ENCODE data around the gene SMAD4. TPM values are rescaled to one million over a fixed set of nuclear protein-coding genes. Genes with fewer than 3 reads are reported as not detected.
A peak's percentile ranks its signal among the peaks of the same experiment; 100 is the strongest.

Gene SMAD4
- total RNA-seq, 1 experiment from 2014 or later, result 105 TPM

DNA sequence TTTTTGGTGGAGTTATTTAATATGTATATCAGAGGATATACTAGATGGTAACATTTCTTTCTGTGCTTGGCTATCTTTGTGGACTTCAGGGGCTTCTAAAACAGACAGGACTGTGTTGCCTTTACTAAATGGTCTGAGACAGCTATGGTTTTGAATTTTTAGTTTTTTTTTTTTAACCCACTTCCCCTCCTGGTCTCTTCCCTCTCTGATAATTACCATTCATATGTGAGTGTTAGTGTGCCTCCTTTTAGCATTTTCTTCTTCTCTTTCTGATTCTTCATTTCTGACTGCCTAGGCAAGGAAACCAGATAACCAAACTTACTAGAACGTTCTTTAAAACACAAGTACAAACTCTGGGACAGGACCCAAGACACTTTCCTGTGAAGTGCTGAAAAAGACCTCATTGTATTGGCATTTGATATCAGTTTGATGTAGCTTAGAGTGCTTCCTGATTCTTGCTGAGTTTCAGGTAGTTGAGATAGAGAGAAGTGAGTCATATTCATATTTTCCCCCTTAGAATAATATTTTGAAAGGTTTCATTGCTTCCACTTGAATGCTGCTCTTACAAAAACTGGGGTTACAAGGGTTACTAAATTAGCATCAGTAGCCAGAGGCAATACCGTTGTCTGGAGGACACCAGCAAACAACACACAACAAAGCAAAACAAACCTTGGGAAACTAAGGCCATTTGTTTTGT, 52.7 kb downstream of the SMAD4 start (continued):
- no peak for TF ChIP-seq ZNF138 (CRISPR knock-in tag; conservative IDR thresholded peaks at IDR 0.05)
- no peak for TF ChIP-seq ERG (CRISPR knock-in tag; IDR thresholded peaks at IDR 0.05)
- no peak for TF ChIP-seq ZNF416 (CRISPR knock-in tag; IDR thresholded peaks at IDR 0.05)

DNA sequence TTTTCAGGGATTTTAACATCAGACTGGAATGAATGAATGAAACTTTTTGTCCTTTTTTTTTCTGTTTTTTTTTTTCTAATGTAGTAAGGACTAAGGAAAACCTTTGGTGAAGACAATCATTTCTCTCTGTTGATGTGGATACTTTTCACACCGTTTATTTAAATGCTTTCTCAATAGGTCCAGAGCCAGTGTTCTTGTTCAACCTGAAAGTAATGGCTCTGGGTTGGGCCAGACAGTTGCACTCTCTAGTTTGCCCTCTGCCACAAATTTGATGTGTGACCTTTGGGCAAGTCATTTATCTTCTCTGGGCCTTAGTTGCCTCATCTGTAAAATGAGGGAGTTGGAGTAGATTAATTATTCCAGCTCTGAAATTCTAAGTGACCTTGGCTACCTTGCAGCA, 53.4 kb downstream of the SMAD4 start:
- Mint-ChIP-seq H3K4me3 (no peak overlapping the region), H3K4me1 (no peaks in the 10 kb centered on the region), H3K9me3 (peaks cover 28% of the 10 kb centered on the region), H3K36me3 (peaks cover 73% of the 10 kb centered on the region), H3K27me3 (ENCODE audit: low read depth) (peaks cover 6% of the 10 kb centered on the region; the same call in 1 of the 2 replicates), H3K27ac (no peak overlapping the region)
- CTCF ChIA-PET, result no interaction called here
- POLR2A ChIA-PET, result no interaction called here
- DNase-seq (ENCODE audit: low spot score) (no peak), ATAC-seq (no peak)
- no peak for TF ChIP-seq ZNF219 (CRISPR knock-in tag; IDR thresholded peaks at IDR 0.05; ENCODE audit: borderline replicate concordance)
- no peak for TF ChIP-seq ZMAT4 (CRISPR knock-in tag; IDR thresholded peaks at IDR 0.05)
- TF ChIP-seq GTF2I (CRISPR knock-in tag; conservative IDR thresholded peaks at IDR 0.05), result no peak
- no peak for TF ChIP-seq ERG (CRISPR knock-in tag; IDR thresholded peaks at IDR 0.05)
- TF ChIP-seq TCF7 (CRISPR knock-in tag; IDR thresholded peaks at IDR 0.05; ENCODE audit: low read depth), result no peak
- no peak for TF ChIP-seq ZNF396 (CRISPR knock-in tag; IDR thresholded peaks at IDR 0.05; ENCODE audit: borderline replicate concordance)

DNA sequence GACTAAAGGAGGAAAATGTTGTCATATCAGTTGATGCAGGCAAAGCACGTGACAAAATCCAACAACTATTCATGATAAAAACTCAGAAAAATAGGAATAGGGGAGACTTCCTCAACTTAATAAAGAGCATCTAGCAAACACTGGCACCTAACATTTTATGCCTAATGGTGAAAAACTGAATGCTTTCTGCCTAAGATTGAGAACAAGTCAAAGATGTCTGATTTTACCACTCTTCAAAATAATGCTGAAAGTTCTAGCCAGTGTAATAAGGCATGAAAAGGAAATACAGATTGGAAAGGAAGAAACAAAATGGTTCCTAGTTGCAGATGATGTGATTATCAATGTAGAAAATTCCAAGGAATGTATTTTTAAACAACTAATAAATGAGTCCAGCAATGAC, 58.4 kb downstream of the SMAD4 start:
- DNase-seq (ENCODE audit: low spot score) (no peak), ATAC-seq (no peak)
- no peak overlapping the region for H3K27ac Mint-ChIP-seq
- POLR2A ChIA-PET, result no interaction called here
- H3K27me3 Mint-ChIP-seq (ENCODE audit: low read depth), result peaks cover 6% of the 10 kb centered on the region; the same call in 1 of the 2 replicates
- TF ChIP-seq RELA (CRISPR knock-in tag; IDR thresholded peaks at IDR 0.05; ENCODE audit: borderline replicate concordance) (no peak), ZNF263 (CRISPR knock-in tag; IDR thresholded peaks at IDR 0.05; ENCODE audit: low read depth) (no peak), GTF2I (CRISPR knock-in tag; conservative IDR thresholded peaks at IDR 0.05) (0 out of 2 replicates have a peak, but pooled peaks have one; percentile 37)
- no peak overlapping the region for H3K4me3 Mint-ChIP-seq
- peaks cover 52% of the 10 kb centered on the region for H3K9me3 Mint-ChIP-seq
- CTCF ChIA-PET, result no interaction called here
- peaks cover 53% of the 10 kb centered on the region for H3K36me3 Mint-ChIP-seq
- H3K4me1 Mint-ChIP-seq, result no peaks in the 10 kb centered on the region

DNA sequence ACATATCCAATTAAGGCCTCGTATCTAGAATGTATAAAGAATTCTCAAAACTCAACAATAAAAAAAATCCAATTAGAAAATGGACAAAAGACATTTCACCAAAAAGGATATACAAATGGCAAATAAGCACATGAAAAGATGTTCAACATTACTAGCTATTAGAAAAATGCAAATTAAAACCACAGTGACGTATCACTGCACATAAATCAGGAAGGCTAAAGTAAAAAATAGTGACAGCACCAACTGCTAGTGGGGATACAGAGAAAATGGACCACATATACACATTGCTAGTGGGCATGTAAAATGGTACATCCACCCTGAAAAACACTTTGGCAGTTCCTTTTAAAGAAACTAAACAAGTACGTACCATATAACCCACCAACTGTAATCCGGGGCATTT, 59.7 kb downstream of the SMAD4 start:
- Mint-ChIP-seq H3K4me1 (no peaks in the 10 kb centered on the region), H3K27ac (no peak overlapping the region), H3K9me3 (peaks cover 56% of the 10 kb centered on the region), H3K36me3 (peaks cover 46% of the 10 kb centered on the region), H3K4me3 (no peak overlapping the region), H3K27me3 (ENCODE audit: low read depth) (peaks cover 6% of the 10 kb centered on the region; the same call in 1 of the 2 replicates)
- TF ChIP-seq NR1H2 (CRISPR knock-in tag; IDR thresholded peaks at IDR 0.05) (no peak), ZMAT4 (CRISPR knock-in tag; IDR thresholded peaks at IDR 0.05) (no peak), NFYB (CRISPR knock-in tag; conservative IDR thresholded peaks at IDR 0.05; ENCODE audit: low read depth) (no peak), NFATC4 (CRISPR knock-in tag; IDR thresholded peaks at IDR 0.05) (no peak), GABPB1 (CRISPR knock-in tag; IDR thresholded peaks at IDR 0.05) (no peak)
- DNase-seq (ENCODE audit: low spot score), result no peak
- CTCF ChIA-PET, result no interaction called here
- POLR2A ChIA-PET, result no interaction called here
- ATAC-seq, result no peak

- Mint-ChIP-seq H3K4me1 (no peaks in the 10 kb centered on the region), H3K27me3 (ENCODE audit: low read depth) (peaks cover 6% of the 10 kb centered on the region; the same call in 1 of the 2 replicates), H3K9me3 (peaks cover 49% of the 10 kb centered on the region), H3K4me3 (no peak overlapping the region), H3K36me3 (peaks cover 32% of the 10 kb centered on the region), H3K27ac (no peak overlapping the region)
- ATAC-seq, result no peak
- CTCF ChIA-PET, result no interaction called here
- TF ChIP-seq NR2C2 (CRISPR knock-in tag; IDR thresholded peaks at IDR 0.05), result no peak
- POLR2A ChIA-PET, result no interaction called here
- no peak for DNase-seq (ENCODE audit: low spot score)
Measured at GRCh38 chr18:51091270-51091669, 61.3 kb downstream of the SMAD4 start.

All from WTC11 (cell line).